ENCODE measurements around the gene FAM217A. TPM values are rescaled to one million over a fixed set of nuclear protein-coding genes. Genes with fewer than 3 reads are reported as not detected.

Gene FAM217A
- not detected in 2 replicates for total RNA-seq

GRCh38 chr6:4078691-4079471, at the start of gene FAM217A:
Gene FAM217A, minus strand, starts transcription at chr6:4079137. Its CDS starts 1,723 bp downstream, at chr6:4077414.

Other genes with a start within 250 kb of the FAM217A start
- gene FAM50B, start 229.8 kb downstream of the FAM217A start, total RNA-seq: 7.3 and 8.6 TPM in 2 replicates
- gene ECI2, start 56.4 kb upstream of the FAM217A start, total RNA-seq: 96.8 and 293 TPM in 2 replicates

Measured in smooth muscle cell of the umbilical artery (primary cell).